NCI-H2227 treated with DMSO at 0.1 percent for 48 hours (cell line): ENCODE results near the gene ADCY2.

Source experiments
- DNase-seq: peaks from one replicate; lab custom pipeline; 2025; lab: John Stamatoyannopoulos, UW

Gene ADCY2

GRCh38 chr5:7784683-7785380 lies 388.9 kb downstream of the ADCY2 start:
- no peak for DNase-seq

GRCh38 chr5:7787770-7788169 lies 391.8 kb downstream of the ADCY2 start:
- DNase-seq: no peak

- no peak for DNase-seq
Measured at GRCh38 chr5:7789567-7789966, 393.6 kb downstream of the ADCY2 start.

DNA sequence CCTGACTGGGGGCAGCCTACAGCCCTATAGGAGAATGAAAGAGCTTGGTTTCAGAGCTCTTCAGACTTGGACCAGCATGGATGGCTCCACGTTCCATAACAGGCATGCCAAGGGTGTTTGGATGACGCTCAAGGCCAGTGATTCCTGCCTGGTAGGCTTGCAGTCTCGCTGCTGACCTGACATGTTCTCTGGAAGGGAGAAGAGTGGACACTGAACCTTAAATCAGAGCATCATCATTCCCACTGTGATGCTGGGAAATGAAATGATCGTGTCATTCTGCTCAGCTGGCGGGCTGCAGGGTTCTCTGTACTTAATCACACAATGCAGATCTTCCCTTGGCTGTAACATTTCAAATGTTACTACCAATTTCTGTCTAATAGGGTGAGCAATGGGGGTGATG lies 398.0 kb downstream of the ADCY2 start:
- DNase-seq: no peak

GRCh38 chr5:7794311-7794710 lies 398.4 kb downstream of the ADCY2 start:
- DNase-seq: no peak

GRCh38 chr5:7794823-7795222 lies 398.9 kb downstream of the ADCY2 start:
- DNase-seq: no peak

- no peak for DNase-seq
Measured at GRCh38 chr5:7795306-7795705, 399.4 kb downstream of the ADCY2 start.

GRCh38 chr5:7801891-7802614 lies 406.1 kb downstream of the ADCY2 start:
- DNase-seq: no peak

GRCh38 chr5:7802855-7803254 lies 406.9 kb downstream of the ADCY2 start:
- no peak for DNase-seq

- no peak for DNase-seq
Measured at GRCh38 chr5:7803937-7804336, 408.0 kb downstream of the ADCY2 start.

GRCh38 chr5:7805379-7805778 lies 409.4 kb downstream of the ADCY2 start:
- DNase-seq: no peak

GRCh38 chr5:7808998-7809397 lies 413.1 kb downstream of the ADCY2 start:
- DNase-seq: no peak

DNA sequence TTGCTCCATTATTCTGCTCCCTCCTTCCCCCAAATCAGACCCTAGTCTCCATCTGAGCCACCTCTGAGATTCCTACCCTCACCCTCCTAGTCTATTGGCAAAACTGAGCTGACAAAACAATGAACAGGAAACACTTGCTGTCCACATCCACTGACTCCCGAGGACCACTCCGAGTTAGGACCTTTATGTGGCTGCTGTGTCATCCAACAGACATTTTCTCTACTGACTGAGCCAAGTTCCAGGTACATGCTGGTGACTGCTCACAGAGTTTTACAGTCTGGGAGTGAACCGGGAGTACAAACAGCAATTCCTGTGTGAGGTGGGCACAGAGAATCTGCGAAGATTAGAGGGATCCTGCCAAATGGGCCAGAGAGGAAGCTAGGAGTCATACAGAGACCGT lies 415.8 kb downstream of the ADCY2 start:
- DNase-seq: no peak

DNA sequence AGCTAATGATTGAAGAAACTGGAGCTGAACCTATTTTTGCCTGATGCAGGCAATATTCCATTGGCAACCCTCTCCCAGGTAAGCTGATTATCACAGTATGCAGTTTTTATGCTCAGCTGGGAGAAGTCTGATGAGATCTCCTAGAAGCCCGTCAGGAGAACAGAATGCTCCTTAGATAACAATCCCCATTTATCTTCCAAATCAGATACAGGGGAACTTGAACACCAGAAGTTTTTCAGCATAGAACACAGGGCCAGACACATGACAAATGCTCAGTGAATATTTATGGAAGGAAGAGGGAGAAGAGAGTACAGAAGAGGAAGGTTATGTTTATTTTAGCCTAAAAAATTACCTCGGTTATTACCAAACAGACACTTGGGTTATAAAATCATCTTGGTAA lies 417.1 kb downstream of the ADCY2 start:
- no peak for DNase-seq

GRCh38 chr5:7813576-7813975 lies 417.6 kb downstream of the ADCY2 start:
- no peak for DNase-seq

- no peak for DNase-seq
Measured at GRCh38 chr5:7814816-7815215, 418.9 kb downstream of the ADCY2 start.

DNA sequence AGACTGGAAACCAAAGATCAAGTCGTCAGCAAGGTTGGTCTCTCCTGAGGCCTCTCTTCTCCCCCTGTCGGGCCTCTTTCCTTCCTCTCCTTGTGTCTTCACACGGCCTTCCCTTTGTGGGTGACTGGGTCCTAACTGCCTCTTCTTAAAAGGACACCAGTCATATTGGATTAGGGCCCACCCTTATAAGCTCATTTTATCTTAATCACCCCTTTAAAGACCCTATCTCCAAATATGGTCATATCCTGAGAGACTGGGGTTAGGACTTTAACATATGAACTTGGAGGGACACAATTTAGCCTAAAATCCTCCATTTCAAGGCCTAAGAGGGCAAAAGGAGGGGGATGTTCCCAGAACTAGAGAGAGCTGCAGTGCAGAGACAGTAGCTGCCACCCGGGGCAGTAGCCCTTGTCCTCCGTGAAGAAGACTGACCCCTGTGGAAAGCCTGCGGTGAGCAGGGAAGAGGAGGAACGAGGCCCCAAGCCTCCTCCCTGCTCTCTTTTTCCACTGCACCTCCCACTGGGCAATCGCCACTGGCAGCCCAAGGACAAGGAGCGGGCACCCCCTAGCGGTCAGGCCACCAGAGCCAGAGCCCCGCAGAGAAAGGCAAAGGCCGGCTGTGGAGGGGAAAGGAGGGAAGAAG lies 420.1 kb downstream of the ADCY2 start:
- DNase-seq: peak; percentile 38

GRCh38 chr5:7816535-7816901 lies 420.6 kb downstream of the ADCY2 start:
- no peak for DNase-seq

DNA sequence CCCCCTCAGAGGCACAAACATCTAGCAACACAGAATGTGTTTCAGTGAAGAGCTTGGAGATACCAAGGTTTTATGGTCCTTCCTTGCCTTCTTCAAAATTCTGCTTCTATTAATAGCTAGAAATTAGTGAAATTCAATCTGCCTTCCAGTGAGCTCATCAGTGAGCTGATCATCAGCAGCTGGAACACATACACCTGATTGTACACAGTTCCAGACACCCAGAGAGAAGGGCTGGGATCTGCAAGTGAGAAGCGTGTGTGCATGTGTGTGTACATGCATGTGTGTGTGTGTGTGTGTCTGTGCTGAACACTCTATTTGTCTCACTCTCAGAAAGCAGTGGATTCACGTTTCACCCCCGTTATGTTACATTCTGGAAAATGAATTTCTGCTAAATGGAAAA lies 426.5 kb downstream of the ADCY2 start:
- no peak for DNase-seq

DNA sequence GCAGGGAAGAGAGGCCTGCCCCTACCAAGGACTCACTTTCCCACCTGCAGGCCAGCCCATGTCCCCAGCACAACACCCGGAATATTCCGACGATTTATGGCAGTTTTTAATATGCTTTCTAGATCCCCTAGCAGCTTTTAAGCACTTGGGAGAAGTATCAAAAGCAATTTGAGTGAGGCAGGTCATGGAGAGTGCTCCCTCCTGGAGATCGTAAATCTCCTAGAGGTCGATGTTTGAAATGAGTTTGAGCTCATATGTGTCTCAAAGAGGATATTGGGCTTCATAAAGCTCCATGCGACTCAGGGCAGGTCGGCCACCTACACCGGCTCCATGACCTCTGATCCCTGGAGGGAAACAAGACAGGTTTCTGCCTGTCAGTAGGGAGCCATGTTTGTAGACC lies 427.7 kb downstream of the ADCY2 start:
- no peak for DNase-seq

GRCh38 chr5:7824995-7825394 lies 429.1 kb downstream of the ADCY2 start:
- no peak for DNase-seq

GRCh38 chr5:7825630-7826029 lies 429.7 kb downstream of the ADCY2 start:
- DNase-seq: no peak

DNA sequence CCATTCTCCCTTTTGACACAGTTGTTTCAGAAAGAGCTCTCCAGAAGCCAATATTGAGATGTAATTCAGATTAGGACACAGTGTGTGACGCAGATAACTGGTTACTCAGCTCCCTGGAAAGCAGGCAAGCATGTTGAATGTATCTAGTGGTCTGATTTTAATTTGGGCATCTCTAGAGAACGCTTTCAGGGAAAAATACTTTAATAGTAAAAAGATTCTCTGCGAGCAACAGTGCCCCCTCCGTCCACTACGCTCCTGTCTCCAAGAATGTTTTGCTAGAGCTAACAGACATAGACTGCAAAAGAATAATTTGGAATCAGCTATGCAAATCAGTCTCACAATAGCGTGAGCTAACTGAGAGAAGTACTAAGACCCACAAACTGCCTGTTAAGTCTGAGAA lies 431.7 kb downstream of the ADCY2 start:
- no peak for DNase-seq
